Left ventricle myocardium inferior (tissue), 1 donor: ENCODE measurements around the gene ANKS1B. TPM values are rescaled to one million over a fixed set of nuclear protein-coding genes. Genes with fewer than 3 reads are reported as not detected.
"Not testable (repeated sequence)": the region's sequence is repeated elsewhere in the genome, so short reads cannot be mapped to it uniquely, and the experiment has no call there.

Experiments
- DNase-seq: peaks from one replicate; pipeline ENCODE4 v3.0.0-alpha.2; 2020
- H3K27ac ChIP-seq: fragments of 200-600 bp; replicated peaks from 2 replicates; pipeline ENCODE4 v1.8.0; 2021
- H3K27me3 ChIP-seq: fragments of 200-600 bp; 2 replicates; pipeline ENCODE4 v1.8.0; 2021; ENCODE audit warnings: low read depth
- H3K36me3 ChIP-seq: fragments of 200-600 bp; 2 replicates; pipeline ENCODE4 v1.8.0; 2021
- H3K4me1 ChIP-seq: fragments of 200-600 bp; 2 replicates; pipeline ENCODE4 v1.8.0; 2021
- H3K4me3 ChIP-seq: fragments of 200-600 bp; 2 replicates; pipeline ENCODE4 v1.8.0; 2021; ENCODE audit warnings: mild to moderate bottlenecking, moderate library complexity
- H3K9me3 ChIP-seq: fragments of 200-600 bp; replicated peaks from 2 replicates; pipeline ENCODE4 v1.8.0; 2021
- intact Hi-C: fragments of 100-400 bp; cut with micrococcal nuclease; formaldehyde crosslinking; loops from one replicate; pipeline ENCODE4 v1.11.0; 2022
- total RNA-seq: library from RNA; stranded (reverse); fragmentation: NEBNext Ultra II Directional; extraction: Animal tissue kit (Norgen Biotek cat#: 25700); gene quantifications from one replicate; pipeline ENCODE4 v1.2.1, GENCODE V29; 2021
- TF ChIP-seq, protein P1 (sequence below): fragments of 200-600 bp; IDR thresholded peaks from 2 replicates; pipeline ENCODE4 v1.8.0; 2021; ENCODE audit warnings: antibody characterized with exemption, mild to moderate bottlenecking, borderline replicate concordance
- donor health status: DM: no; HTN: yes; CAD: no; lungs with severe emphysema.

ANKS1B gene
- total RNA-seq, 1 donor from 2014 or later = 1.6 TPM

DNA sequence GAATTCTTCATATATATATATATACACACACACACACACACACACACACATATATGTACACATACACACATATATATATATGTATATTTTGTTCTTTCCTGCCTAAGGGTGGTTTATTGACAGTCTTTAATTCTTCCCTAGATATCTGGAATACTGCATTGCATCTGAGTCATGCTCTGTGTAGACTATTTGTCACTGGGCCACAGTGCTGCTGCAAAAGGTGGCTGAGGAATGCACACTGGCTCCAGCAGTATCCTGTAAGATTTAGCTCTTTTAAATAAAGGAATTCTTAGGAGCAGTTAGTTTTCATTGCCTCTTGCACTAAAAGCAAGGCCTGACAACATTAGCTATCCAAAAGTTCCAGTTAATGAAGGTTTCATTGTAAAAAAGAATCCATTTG is 1138.8 kb downstream of the ANKS1B start:
- intact Hi-C loops = no loop called here
- H3K4me3 ChIP-seq = no peak overlapping the region
- no peak overlapping the region for H3K27ac ChIP-seq
- peaks cover 17% of the 10 kb centered on the region for H3K27me3 ChIP-seq
- TF ChIP-seq, protein P1, sequence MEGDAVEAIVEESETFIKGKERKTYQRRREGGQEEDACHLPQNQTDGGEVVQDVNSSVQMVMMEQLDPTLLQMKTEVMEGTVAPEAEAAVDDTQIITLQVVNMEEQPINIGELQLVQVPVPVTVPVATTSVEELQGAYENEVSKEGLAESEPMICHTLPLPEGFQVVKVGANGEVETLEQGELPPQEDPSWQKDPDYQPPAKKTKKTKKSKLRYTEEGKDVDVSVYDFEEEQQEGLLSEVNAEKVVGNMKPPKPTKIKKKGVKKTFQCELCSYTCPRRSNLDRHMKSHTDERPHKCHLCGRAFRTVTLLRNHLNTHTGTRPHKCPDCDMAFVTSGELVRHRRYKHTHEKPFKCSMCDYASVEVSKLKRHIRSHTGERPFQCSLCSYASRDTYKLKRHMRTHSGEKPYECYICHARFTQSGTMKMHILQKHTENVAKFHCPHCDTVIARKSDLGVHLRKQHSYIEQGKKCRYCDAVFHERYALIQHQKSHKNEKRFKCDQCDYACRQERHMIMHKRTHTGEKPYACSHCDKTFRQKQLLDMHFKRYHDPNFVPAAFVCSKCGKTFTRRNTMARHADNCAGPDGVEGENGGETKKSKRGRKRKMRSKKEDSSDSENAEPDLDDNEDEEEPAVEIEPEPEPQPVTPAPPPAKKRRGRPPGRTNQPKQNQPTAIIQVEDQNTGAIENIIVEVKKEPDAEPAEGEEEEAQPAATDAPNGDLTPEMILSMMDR = no peak
- H3K9me3 ChIP-seq = no peaks in the 10 kb centered on the region
- no peak for DNase-seq
- H3K36me3 ChIP-seq = no peaks in the 10 kb centered on the region
- no peaks in the 10 kb centered on the region for H3K4me1 ChIP-seq

DNA sequence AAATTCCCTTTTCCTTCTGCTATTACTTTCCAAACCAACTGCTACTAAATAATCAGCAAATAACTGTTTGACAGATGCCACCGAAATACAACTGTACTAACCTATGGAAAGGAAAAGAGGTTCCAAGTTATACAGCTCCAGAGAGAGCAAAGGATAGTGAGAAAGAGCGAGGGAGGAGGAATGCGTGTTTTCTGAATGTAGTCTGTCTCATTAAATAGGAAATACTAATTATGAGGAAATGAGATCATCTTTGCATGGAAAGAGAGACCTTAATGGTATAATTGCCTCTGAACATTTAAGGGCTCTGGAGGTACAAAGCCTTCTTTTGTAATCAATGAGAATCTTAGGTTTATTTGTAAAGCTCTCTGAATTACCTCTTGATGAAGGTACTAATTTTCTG is 1144.4 kb downstream of the ANKS1B start:
- intact Hi-C loops = no loop called here
- Histone ChIP-seq H3K27me3 (peaks cover 42% of the 10 kb centered on the region), H3K4me1 (no peaks in the 10 kb centered on the region), H3K36me3 (no peaks in the 10 kb centered on the region), H3K9me3 (no peaks in the 10 kb centered on the region), H3K27ac (no peak overlapping the region), H3K4me3 (no peak overlapping the region)
- DNase-seq = no peak
- TF ChIP-seq, protein P1 = no peak

DNA sequence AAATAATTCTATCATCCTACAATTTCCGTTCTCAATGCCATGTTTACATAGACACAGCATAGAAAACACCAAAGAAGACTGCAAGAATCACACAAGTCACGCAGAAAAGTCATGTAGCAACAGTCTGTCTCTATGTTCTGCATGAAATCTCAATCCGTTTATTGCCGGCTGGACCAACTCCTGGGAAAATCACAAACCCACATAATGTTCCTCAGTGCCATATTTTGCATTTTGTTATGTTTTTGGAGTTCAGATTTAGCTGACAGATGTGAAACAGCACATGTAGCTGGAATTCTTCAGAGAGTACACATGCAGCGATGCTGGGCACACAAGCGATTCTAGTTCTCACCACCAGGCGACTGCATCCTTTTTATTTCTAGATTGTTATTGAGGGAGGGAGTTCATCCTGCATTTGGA is 1146.5 kb downstream of the ANKS1B start:
- Histone ChIP-seq H3K9me3 (no peaks in the 10 kb centered on the region), H3K4me1 (no peaks in the 10 kb centered on the region), H3K36me3 (no peaks in the 10 kb centered on the region), H3K27ac (no peak overlapping the region), H3K27me3 (peaks cover 62% of the 10 kb centered on the region), H3K4me3 (no peak overlapping the region)
- TF ChIP-seq, protein P1 = peak; percentile 31
- intact Hi-C loops = no loop called here
- no peak for DNase-seq

DNA sequence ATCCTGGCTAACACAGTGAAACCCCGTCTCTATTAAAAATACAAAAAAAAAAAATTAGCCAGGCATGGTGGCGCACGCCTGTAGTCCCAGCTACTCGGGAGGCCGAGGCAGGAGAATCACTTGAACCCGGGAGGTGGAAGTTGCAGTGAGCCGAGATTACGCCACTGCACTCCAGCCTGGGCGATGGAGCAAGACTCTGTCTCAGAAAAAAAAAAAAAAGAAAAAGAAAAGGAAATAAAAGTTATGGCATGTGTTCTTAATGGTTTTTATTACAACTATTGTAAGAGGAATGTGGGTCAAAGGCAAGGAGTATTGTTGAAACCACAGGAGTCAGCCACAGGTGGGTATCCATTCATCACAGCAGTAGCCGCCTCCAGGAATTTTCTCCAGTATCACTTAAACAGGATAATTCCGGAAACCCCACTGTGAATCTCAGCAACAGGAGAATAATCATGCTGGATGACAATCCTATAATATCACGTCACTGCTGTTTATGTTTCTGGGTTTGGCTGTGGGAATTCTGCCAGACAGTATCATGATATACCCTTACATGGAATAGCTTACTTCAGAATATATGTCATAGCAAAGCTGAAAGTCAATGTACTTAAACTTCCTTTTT is 1147.5 kb downstream of the ANKS1B start:
- intact Hi-C loops, DNase-seq, H3K27ac ChIP-seq, H3K4me3 ChIP-seq, H3K4me1 ChIP-seq, H3K9me3 ChIP-seq, H3K36me3 ChIP-seq: not testable (repeated sequence)
- H3K27me3 ChIP-seq = peaks cover 70% of the 10 kb centered on the region

DNA sequence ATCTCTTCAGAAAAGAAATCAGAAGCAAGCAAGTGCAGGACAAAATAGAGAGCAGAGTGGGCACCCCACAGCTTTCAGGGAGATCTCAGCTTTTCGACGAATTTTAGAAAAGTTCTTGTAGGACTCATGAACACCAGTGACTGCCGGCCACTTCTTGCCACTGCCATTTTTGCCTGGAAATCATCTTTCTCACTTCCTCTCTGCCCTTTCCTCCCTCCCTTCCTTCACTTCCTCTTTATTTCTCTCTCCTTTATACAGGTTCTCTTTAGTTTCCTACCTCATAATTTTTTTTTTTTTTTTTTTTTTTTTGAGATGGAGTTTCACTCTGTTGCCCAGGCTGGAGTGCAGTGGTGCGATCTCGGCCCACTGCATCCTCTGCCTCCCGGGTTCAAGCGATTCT is 1154.1 kb downstream of the ANKS1B start:
- H3K27me3 ChIP-seq = peaks cover 54% of the 10 kb centered on the region
- H3K36me3 ChIP-seq = no peaks in the 10 kb centered on the region
- H3K4me3 ChIP-seq = no peak overlapping the region
- H3K27ac ChIP-seq = no peak overlapping the region
- H3K4me1 ChIP-seq = no peaks in the 10 kb centered on the region
- intact Hi-C loops = no loop called here
- TF ChIP-seq, protein P1 = no peak
- no peak for DNase-seq
- no peaks in the 10 kb centered on the region for H3K9me3 ChIP-seq

DNA sequence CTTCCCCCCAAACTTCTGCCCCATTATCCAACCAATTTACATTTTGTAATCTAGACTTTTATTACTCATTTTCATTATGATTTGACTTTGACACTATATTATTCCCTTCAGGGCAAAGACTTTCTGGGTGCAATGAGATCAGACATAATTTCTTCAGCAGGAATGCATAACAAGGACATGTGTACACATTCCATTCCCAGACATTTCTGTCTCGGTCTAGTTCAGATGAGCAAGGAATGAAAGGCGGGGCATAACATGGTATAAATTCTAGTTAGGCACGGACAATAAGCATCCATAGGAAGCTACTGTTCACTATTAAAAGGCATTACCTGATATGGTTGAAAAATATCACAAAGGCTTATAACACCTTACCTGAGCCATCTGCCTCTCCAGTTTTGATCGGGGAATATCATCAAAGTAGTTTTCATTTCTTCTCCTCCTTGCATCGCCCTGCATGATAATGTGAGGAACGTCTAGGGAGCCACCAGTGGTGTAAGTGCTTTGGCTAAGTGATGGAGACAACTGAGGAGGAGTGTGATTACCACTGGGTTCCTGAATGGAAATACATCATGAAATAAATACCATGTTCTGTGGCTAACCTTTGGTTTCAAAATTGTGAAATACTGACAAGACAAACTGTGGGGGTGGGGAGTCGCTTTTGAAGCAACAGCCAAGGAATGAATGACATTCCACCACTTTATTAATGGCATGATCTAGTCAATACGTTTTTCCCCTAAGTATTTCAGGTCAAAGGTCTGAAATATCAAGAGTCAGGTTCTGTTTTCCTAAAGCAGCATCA is 1155.7 kb downstream of the ANKS1B start:
- no peak for DNase-seq
- Histone ChIP-seq H3K27ac (no peak overlapping the region), H3K27me3 (peaks cover 38% of the 10 kb centered on the region), H3K4me3 (no peak overlapping the region), H3K4me1 (no peaks in the 10 kb centered on the region), H3K36me3 (no peaks in the 10 kb centered on the region), H3K9me3 (no peaks in the 10 kb centered on the region)
- intact Hi-C loops = no loop called here
- TF ChIP-seq, protein P1 = no peak
